Measurements from ENCODE around the gene CLNK.

DNA sequence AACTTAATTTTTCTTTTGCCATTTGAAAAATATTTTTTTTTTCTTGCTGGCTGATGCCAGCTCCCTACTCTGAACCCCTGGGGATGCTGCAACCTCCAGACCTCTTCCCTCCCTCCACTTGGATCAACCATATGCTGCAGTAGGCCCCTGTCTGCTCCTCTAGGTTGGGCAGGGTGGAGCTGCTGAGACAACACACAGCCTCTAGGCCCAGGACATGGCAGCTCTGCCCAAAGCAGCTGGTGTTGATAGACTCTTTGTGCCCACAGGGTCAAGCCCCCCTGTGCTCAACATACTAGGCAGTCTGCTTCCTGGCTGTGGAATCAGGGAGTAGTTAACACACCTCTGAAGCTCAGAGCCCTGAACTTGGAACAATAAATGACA, 19.9 kb upstream of the CLNK start:
- TF ChIP-seq, protein P1, sequence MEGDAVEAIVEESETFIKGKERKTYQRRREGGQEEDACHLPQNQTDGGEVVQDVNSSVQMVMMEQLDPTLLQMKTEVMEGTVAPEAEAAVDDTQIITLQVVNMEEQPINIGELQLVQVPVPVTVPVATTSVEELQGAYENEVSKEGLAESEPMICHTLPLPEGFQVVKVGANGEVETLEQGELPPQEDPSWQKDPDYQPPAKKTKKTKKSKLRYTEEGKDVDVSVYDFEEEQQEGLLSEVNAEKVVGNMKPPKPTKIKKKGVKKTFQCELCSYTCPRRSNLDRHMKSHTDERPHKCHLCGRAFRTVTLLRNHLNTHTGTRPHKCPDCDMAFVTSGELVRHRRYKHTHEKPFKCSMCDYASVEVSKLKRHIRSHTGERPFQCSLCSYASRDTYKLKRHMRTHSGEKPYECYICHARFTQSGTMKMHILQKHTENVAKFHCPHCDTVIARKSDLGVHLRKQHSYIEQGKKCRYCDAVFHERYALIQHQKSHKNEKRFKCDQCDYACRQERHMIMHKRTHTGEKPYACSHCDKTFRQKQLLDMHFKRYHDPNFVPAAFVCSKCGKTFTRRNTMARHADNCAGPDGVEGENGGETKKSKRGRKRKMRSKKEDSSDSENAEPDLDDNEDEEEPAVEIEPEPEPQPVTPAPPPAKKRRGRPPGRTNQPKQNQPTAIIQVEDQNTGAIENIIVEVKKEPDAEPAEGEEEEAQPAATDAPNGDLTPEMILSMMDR (IDR thresholded peaks at IDR 0.05; ENCODE audit: low read depth, low read length, missing input control), result no peak
- TF ChIP-seq, protein P2, sequence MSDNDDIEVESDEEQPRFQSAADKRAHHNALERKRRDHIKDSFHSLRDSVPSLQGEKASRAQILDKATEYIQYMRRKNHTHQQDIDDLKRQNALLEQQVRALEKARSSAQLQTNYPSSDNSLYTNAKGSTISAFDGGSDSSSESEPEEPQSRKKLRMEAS (IDR thresholded peaks at IDR 0.05), result no peak
- TF ChIP-seq, protein P3, sequence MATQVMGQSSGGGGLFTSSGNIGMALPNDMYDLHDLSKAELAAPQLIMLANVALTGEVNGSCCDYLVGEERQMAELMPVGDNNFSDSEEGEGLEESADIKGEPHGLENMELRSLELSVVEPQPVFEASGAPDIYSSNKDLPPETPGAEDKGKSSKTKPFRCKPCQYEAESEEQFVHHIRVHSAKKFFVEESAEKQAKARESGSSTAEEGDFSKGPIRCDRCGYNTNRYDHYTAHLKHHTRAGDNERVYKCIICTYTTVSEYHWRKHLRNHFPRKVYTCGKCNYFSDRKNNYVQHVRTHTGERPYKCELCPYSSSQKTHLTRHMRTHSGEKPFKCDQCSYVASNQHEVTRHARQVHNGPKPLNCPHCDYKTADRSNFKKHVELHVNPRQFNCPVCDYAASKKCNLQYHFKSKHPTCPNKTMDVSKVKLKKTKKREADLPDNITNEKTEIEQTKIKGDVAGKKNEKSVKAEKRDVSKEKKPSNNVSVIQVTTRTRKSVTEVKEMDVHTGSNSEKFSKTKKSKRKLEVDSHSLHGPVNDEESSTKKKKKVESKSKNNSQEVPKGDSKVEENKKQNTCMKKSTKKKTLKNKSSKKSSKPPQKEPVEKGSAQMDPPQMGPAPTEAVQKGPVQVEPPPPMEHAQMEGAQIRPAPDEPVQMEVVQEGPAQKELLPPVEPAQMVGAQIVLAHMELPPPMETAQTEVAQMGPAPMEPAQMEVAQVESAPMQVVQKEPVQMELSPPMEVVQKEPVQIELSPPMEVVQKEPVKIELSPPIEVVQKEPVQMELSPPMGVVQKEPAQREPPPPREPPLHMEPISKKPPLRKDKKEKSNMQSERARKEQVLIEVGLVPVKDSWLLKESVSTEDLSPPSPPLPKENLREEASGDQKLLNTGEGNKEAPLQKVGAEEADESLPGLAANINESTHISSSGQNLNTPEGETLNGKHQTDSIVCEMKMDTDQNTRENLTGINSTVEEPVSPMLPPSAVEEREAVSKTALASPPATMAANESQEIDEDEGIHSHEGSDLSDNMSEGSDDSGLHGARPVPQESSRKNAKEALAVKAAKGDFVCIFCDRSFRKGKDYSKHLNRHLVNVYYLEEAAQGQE (IDR thresholded peaks at IDR 0.05), result no peak
- TF ChIP-seq YY1 (IDR thresholded peaks at IDR 0.05) (no peak), JUND (IDR thresholded peaks at IDR 0.05) (no peak), FOXA2 (IDR thresholded peaks at IDR 0.05) (no peak), RXRA (IDR thresholded peaks at IDR 0.05) (no peak), SP1 (IDR thresholded peaks at IDR 0.05) (no peak), FOXA1 (IDR thresholded peaks at IDR 0.05) (no peak), GABPA (IDR thresholded peaks at IDR 0.05 in 1 of 2, conservative IDR thresholded peaks at IDR 0.05 in 1 of 2) (no peak), HNF4G (IDR thresholded peaks at IDR 0.05) (no peak)
- TF ChIP-seq, protein P4, sequence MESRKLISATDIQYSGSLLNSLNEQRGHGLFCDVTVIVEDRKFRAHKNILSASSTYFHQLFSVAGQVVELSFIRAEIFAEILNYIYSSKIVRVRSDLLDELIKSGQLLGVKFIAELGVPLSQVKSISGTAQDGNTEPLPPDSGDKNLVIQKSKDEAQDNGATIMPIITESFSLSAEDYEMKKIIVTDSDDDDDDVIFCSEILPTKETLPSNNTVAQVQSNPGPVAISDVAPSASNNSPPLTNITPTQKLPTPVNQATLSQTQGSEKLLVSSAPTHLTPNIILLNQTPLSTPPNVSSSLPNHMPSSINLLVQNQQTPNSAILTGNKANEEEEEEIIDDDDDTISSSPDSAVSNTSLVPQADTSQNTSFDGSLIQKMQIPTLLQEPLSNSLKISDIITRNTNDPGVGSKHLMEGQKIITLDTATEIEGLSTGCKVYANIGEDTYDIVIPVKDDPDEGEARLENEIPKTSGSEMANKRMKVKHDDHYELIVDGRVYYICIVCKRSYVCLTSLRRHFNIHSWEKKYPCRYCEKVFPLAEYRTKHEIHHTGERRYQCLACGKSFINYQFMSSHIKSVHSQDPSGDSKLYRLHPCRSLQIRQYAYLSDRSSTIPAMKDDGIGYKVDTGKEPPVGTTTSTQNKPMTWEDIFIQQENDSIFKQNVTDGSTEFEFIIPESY (IDR thresholded peaks at IDR 0.05), result no peak
- TF ChIP-seq, protein P5, sequence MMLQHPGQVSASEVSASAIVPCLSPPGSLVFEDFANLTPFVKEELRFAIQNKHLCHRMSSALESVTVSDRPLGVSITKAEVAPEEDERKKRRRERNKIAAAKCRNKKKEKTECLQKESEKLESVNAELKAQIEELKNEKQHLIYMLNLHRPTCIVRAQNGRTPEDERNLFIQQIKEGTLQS (IDR thresholded peaks at IDR 0.05), result no peak
